Mesenchymal stem cell (in vitro differentiated cells and primary cell): Measurements from ENCODE around the gene ERC2.

Experiments used
- DNase-seq: peaks from one replicate; pipeline ENCODE4 v3.0.0-alpha.2; 2013
- H2AFZ ChIP-seq: one replicate; pipeline ENCODE4 v1.6.1; 2013; ENCODE audit warnings: low read depth, mild to moderate bottlenecking, control low read depth, inconsistent platforms, low read length, moderate library complexity
- H2AK5ac ChIP-seq: 2 replicates; pipeline ENCODE4 v1.6.1; 2013; ENCODE audit warnings: low read length, moderate library complexity, mild to moderate bottlenecking, inconsistent platforms; ENCODE audit not compliant: severe bottlenecking
- H2BK120ac ChIP-seq: one replicate; pipeline ENCODE4 v1.6.1; 2013; ENCODE audit warnings: low read depth, mild to moderate bottlenecking, inconsistent platforms, low read length, moderate library complexity
- H2BK12ac ChIP-seq, 2 experiments: one replicate each; pipeline ENCODE4 v1.6.1; 2013; ENCODE audit warnings: inconsistent platforms in 2 of 2, low read length in 2 of 2, mild to moderate bottlenecking in 2 of 2, moderate library complexity in 2 of 2, control low read depth in 1 of 2
- H2BK15ac ChIP-seq: one replicate; pipeline ENCODE4 v1.6.1; 2013; ENCODE audit warnings: mild to moderate bottlenecking, low read depth, inconsistent platforms; ENCODE audit not compliant: poor library complexity, severe bottlenecking
- H2BK5ac ChIP-seq: 2 replicates; pipeline ENCODE4 v1.6.1; 2013; ENCODE audit warnings: low read depth, mild to moderate bottlenecking, low read length, control low read depth, inconsistent platforms; ENCODE audit not compliant: poor library complexity, severe bottlenecking
- H3K14ac ChIP-seq, 2 experiments: one replicate each; pipeline ENCODE4 v1.6.1; 2013; ENCODE audit warnings: inconsistent platforms in 2 of 2, low read length in 2 of 2, control low read depth in 1 of 2, mild to moderate bottlenecking in 1 of 2, moderate library complexity in 1 of 2
- H3K18ac ChIP-seq, 2 experiments: one replicate each; pipeline ENCODE4 v1.6.1; 2013; ENCODE audit warnings: inconsistent platforms in 2 of 2, low read length in 2 of 2, control low read depth in 1 of 2, low read depth in 1 of 2, mild to moderate bottlenecking in 1 of 2
- H3K23ac ChIP-seq, 2 experiments: one replicate each; pipeline ENCODE4 v1.6.1; 2013; ENCODE audit warnings: inconsistent platforms in 2 of 2, low read length in 2 of 2, mild to moderate bottlenecking in 2 of 2, moderate library complexity in 2 of 2, control low read depth in 1 of 2
- H3K27ac ChIP-seq: 2 replicates; pipeline ENCODE4 v1.5.1; 2013; ENCODE audit warnings: mild to moderate bottlenecking, moderate library complexity, low read length, control low read depth, inconsistent platforms; ENCODE audit not compliant: poor library complexity, severe bottlenecking
- H3K27me3 ChIP-seq, 2 experiments: 2 replicates each; pipeline versions ENCODE4 v1.6.1 to v1.7.0; 2013; ENCODE audit warnings: low read length in 2 of 2, mild to moderate bottlenecking in 2 of 2, moderate library complexity in 2 of 2, control low read depth in 1 of 2, inconsistent platforms in 1 of 2; ENCODE audit not compliant: control insufficient read depth in 1 of 2, insufficient read depth in 1 of 2
- H3K36me3 ChIP-seq, 2 experiments: 2 replicates each; pipeline versions ENCODE4 v1.6.1 to v1.7.0; 2013; ENCODE audit warnings: low read length in 2 of 2, control low read depth in 1 of 2, inconsistent platforms in 1 of 2, low read depth in 1 of 2, mild to moderate bottlenecking in 1 of 2; ENCODE audit not compliant: insufficient read depth in 2 of 2, control insufficient read depth in 1 of 2
- H3K4ac ChIP-seq, 2 experiments: one replicate each; pipeline ENCODE4 v1.6.1; 2013; ENCODE audit warnings: inconsistent platforms in 2 of 2, low read length in 2 of 2, mild to moderate bottlenecking in 2 of 2, moderate library complexity in 2 of 2, control low read depth in 1 of 2, low read depth in 1 of 2
- H3K4me1 ChIP-seq: 2 replicates; pipeline ENCODE4 v1.6.1; 2013; ENCODE audit warnings: low read depth, low read length, control low read depth; ENCODE audit not compliant: control insufficient read depth, insufficient read depth
- H3K4me2 ChIP-seq: 2 replicates; pipeline ENCODE4 v1.6.1; 2013; ENCODE audit warnings: low read length, mild to moderate bottlenecking, inconsistent platforms; ENCODE audit not compliant: poor library complexity, severe bottlenecking
- H3K4me3 ChIP-seq, 2 experiments: 2 replicates each; pipeline versions ENCODE4 v1.5.1 to v1.7.0; 2013; ENCODE audit warnings: low read length in 2 of 2, mild to moderate bottlenecking in 2 of 2, control low read depth in 1 of 2, low read depth in 1 of 2; ENCODE audit not compliant: insufficient read depth in 1 of 2
- H3K79me1 ChIP-seq: replicated peaks from 2 replicates; pipeline ENCODE4 v1.6.1; 2013; ENCODE audit warnings: mild to moderate bottlenecking, control low read depth, low read length, inconsistent platforms; ENCODE audit not compliant: poor library complexity, severe bottlenecking
- H3K9ac ChIP-seq: 2 replicates; pipeline ENCODE4 v1.7.0; 2013; ENCODE audit warnings: mild to moderate bottlenecking, low read length, moderate library complexity
- H3K9me3 ChIP-seq: 2 replicates; pipeline ENCODE4 v1.7.0; 2013; ENCODE audit warnings: mild to moderate bottlenecking, low read length; ENCODE audit not compliant: control insufficient read depth
- H4K8ac ChIP-seq: one replicate; pipeline ENCODE4 v1.6.1; 2013; ENCODE audit warnings: inconsistent platforms, mild to moderate bottlenecking, low read length, moderate library complexity
- H4K91ac ChIP-seq: one replicate; pipeline ENCODE4 v1.6.1; 2013; ENCODE audit warnings: mild to moderate bottlenecking, low read length, inconsistent platforms
- WGBS: methylation state at CpG from one replicate; pipeline ENCODE4 v1.1.7; 2013; ENCODE audit warnings: mixed read lengths; 5-methylcytosine and 5-hydroxymethylcytosine counted together

Gene ERC2

DNA sequence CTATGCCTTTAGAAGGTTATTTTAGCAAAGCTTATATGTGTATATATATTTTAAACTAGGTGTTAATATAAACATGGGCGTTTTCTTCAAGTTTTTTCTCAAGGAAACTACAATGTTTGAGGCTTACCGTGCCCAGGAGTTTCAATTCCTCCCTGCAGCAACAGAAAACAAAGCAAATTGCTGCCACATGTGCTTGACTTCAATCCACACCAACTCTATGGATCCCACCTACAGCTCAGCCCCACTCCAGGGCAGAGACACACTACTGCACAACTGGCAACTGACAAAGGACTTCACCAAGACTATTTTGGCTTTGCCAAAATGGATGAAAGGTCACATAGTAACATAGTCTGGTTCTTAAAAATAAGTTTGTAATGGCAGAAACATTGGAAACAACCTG lies 346.6 kb downstream of the ERC2 start:
- H2BK120ac ChIP-seq = no peak overlapping the region
- 66% methylated on average over 2 of the region's 2 CpGs for WGBS
- H3K4me3 ChIP-seq = no peak overlapping the region
- H4K8ac ChIP-seq = no peak overlapping the region
- no peak overlapping the region for H2BK15ac ChIP-seq
- no peak overlapping the region for H3K18ac ChIP-seq
- no peak overlapping the region for H2AFZ ChIP-seq
- H3K4me1 ChIP-seq = no peaks in the 10 kb centered on the region
- H2BK5ac ChIP-seq = no peak overlapping the region
- no peaks in the 10 kb centered on the region for H3K27me3 ChIP-seq
- DNase-seq = no peak
- no peaks in the 10 kb centered on the region for H3K79me1 ChIP-seq
- no peak overlapping the region for H3K4me2 ChIP-seq
- no peak overlapping the region for H3K27ac ChIP-seq
- H2BK12ac ChIP-seq = peak overlapping the region in 1 of 2 experiments; percentile 84
- no peak overlapping the region for H3K4ac ChIP-seq
- no peak overlapping the region for H4K91ac ChIP-seq
- no peak overlapping the region for H3K14ac ChIP-seq
- no peak overlapping the region for H3K9ac ChIP-seq
- no peak overlapping the region for H3K23ac ChIP-seq
- no peaks in the 10 kb centered on the region for H3K9me3 ChIP-seq
- no peak overlapping the region for H2AK5ac ChIP-seq
- H3K36me3 ChIP-seq = no peaks in the 10 kb centered on the region

GRCh38 chr3:56119575-56120349 lies 348.5 kb downstream of the ERC2 start:
- Histone ChIP-seq H3K4me2 (no peak overlapping the region), H2BK12ac (no peak overlapping the region), H3K9me3 (peaks cover under 1% of the 10 kb centered on the region), H3K36me3 (no peaks in the 10 kb centered on the region), H3K18ac (no peak overlapping the region), H2AFZ (no peak overlapping the region), H3K4ac (no peak overlapping the region), H3K9ac (peak overlapping the region; percentile 11), H2BK15ac (no peak overlapping the region), H3K14ac (no peak overlapping the region), H3K79me1 (no peaks in the 10 kb centered on the region), H3K4me1 (no peaks in the 10 kb centered on the region), H4K8ac (no peak overlapping the region), H2AK5ac (no peak overlapping the region), H2BK120ac (no peak overlapping the region), H4K91ac (no peak overlapping the region), H3K27me3 (no peaks in the 10 kb centered on the region), H3K23ac (no peak overlapping the region), H3K4me3 (no peak overlapping the region), H3K27ac (no peak overlapping the region), H2BK5ac (no peak overlapping the region)
- 100% methylated on average over 1 of the region's 5 CpGs for WGBS
- peak; percentile 43 for DNase-seq

DNA sequence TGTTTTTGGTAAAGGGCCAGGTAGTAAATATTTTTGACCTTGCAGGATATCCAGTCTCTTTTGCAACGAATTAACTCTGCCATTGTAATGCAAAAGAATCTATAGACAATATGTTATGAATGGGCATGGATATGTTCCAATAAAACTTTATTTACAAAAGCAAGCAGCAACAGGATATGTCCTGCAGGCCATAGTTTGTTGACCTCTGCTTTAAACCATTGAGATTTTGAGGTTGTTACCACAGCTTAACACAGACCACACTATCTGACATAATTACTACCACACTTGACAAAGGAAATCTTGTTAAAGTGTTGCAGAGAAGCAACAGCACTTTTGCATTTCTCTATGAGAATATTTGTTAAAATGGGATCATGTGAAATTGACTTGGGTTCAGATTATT lies 349.3 kb downstream of the ERC2 start:
- H3K9me3 ChIP-seq = peaks cover 4% of the 10 kb centered on the region
- H3K79me1 ChIP-seq = no peaks in the 10 kb centered on the region
- no peak overlapping the region for H2BK12ac ChIP-seq
- H3K18ac ChIP-seq = no peak overlapping the region
- H3K9ac ChIP-seq = no peak overlapping the region
- no peak overlapping the region for H3K4me3 ChIP-seq
- no peak overlapping the region for H2BK120ac ChIP-seq
- H3K4me1 ChIP-seq = no peaks in the 10 kb centered on the region
- no peak overlapping the region for H3K4ac ChIP-seq
- no peak overlapping the region for H2BK15ac ChIP-seq
- no peak overlapping the region for H3K27ac ChIP-seq
- no peak overlapping the region for H4K8ac ChIP-seq
- H3K23ac ChIP-seq = no peak overlapping the region
- no peaks in the 10 kb centered on the region for H3K36me3 ChIP-seq
- no peak overlapping the region for H3K14ac ChIP-seq
- no peak overlapping the region for H4K91ac ChIP-seq
- no peak for DNase-seq
- WGBS = 67% methylated on average over 1 of the region's 1 CpG
- H2AFZ ChIP-seq = no peak overlapping the region
- no peak overlapping the region for H3K4me2 ChIP-seq
- H2AK5ac ChIP-seq = no peak overlapping the region
- no peak overlapping the region for H2BK5ac ChIP-seq
- no peaks in the 10 kb centered on the region for H3K27me3 ChIP-seq

DNA sequence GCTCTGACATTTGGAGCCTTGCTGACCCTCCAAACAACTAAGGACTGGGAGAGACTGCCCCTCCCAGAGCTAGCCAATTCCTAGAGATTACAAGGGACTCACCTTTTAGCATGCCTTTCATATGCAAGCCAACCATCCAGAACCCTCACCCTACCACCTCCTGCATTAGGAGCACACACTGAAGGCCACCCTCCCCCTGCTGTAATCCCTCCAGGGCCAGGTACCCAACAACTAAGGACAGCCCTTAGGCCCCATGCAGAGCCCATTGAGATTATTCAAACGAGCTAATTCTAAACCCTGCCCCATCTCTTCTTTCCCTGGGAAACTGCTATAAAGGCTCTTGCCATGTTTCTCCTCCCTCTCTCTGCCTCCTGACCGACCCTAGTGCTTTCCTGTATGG lies 352.6 kb downstream of the ERC2 start:
- no peaks in the 10 kb centered on the region for H3K36me3 ChIP-seq
- no peak overlapping the region for H2BK5ac ChIP-seq
- H3K4me3 ChIP-seq = no peak overlapping the region
- H3K4me1 ChIP-seq = no peaks in the 10 kb centered on the region
- WGBS = 43% methylated on average over 2 of the region's 2 CpGs
- DNase-seq = no peak
- H3K23ac ChIP-seq = no peak overlapping the region
- H3K9me3 ChIP-seq = peaks cover 4% of the 10 kb centered on the region
- H4K8ac ChIP-seq = no peak overlapping the region
- H2BK15ac ChIP-seq = no peak overlapping the region
- no peak overlapping the region for H3K4ac ChIP-seq
- H3K79me1 ChIP-seq = no peaks in the 10 kb centered on the region
- no peak overlapping the region for H2BK120ac ChIP-seq
- no peak overlapping the region for H2BK12ac ChIP-seq
- no peak overlapping the region for H3K18ac ChIP-seq
- H3K27me3 ChIP-seq = no peaks in the 10 kb centered on the region
- no peak overlapping the region for H3K4me2 ChIP-seq
- no peak overlapping the region for H3K27ac ChIP-seq
- H2AK5ac ChIP-seq = no peak overlapping the region
- H3K9ac ChIP-seq = no peak overlapping the region
- no peak overlapping the region for H4K91ac ChIP-seq
- no peak overlapping the region for H3K14ac ChIP-seq
- no peak overlapping the region for H2AFZ ChIP-seq
